H9 (cell line): ENCODE data around the gene ADGRA1. TPM values are rescaled to one million over a fixed set of nuclear protein-coding genes. Genes with fewer than 3 reads are reported as not detected.

Experiments used
- DNase-seq: peaks from one replicate; pipeline ENCODE4 v3.0.0-alpha.2; 2017
- H2AFZ ChIP-seq: one replicate; pipeline ENCODE4 v1.6.1; 2013; ENCODE audit warnings: mild to moderate bottlenecking, low read length, control low read depth, moderate library complexity
- H2AK5ac ChIP-seq: 2 replicates; pipeline ENCODE4 v1.6.1; 2013; ENCODE audit warnings: low read length, control low read depth, mixed read lengths; ENCODE audit not compliant: insufficient read length
- H2BK120ac ChIP-seq: one replicate; pipeline ENCODE4 v1.6.1; 2013; ENCODE audit warnings: low read depth, mild to moderate bottlenecking, low read length, control low read depth, inconsistent platforms; ENCODE audit not compliant: poor library complexity, severe bottlenecking
- H2BK12ac ChIP-seq: 2 replicates; pipeline ENCODE4 v1.6.1; 2013; ENCODE audit warnings: low read length, control low read depth, mixed read lengths, low read depth; ENCODE audit not compliant: insufficient read length
- H2BK15ac ChIP-seq: 2 replicates; pipeline ENCODE4 v1.6.1; 2013; ENCODE audit warnings: low read depth, low read length, control low read depth
- H2BK20ac ChIP-seq: one replicate; pipeline ENCODE4 v1.6.1; 2013; ENCODE audit warnings: low read depth, mild to moderate bottlenecking, low read length, control low read depth, inconsistent platforms; ENCODE audit not compliant: poor library complexity, severe bottlenecking
- H2BK5ac ChIP-seq: 2 replicates; pipeline ENCODE4 v1.6.1; 2013; ENCODE audit warnings: low read length, control low read depth, mixed read lengths; ENCODE audit not compliant: insufficient read length
- H3K14ac ChIP-seq: 2 replicates; pipeline ENCODE4 v1.6.1; 2013; ENCODE audit warnings: low read length, control low read depth; ENCODE audit not compliant: insufficient read depth
- H3K18ac ChIP-seq: 2 replicates; pipeline ENCODE4 v1.6.1; 2013; ENCODE audit warnings: low read depth, mild to moderate bottlenecking, mixed read lengths, low read length, control low read depth; ENCODE audit not compliant: insufficient read length
- H3K23ac ChIP-seq: 2 replicates; pipeline ENCODE4 v1.6.1; 2013; ENCODE audit warnings: low read length, control low read depth, mixed read lengths, low read depth; ENCODE audit not compliant: insufficient read length
- H3K23me2 ChIP-seq: 2 replicates; pipeline ENCODE4 v1.6.1; 2013; ENCODE audit warnings: low read depth, mild to moderate bottlenecking, mixed read lengths, low read length, control low read depth; ENCODE audit not compliant: insufficient read length, poor library complexity, severe bottlenecking
- H3K27ac ChIP-seq: 2 replicates; pipeline ENCODE4 v1.5.1; 2013; ENCODE audit warnings: low read length, control low read depth, mixed read lengths, low read depth; ENCODE audit not compliant: insufficient read length
- H3K27me3 ChIP-seq: 2 replicates; pipeline ENCODE4 v1.6.1; 2013; ENCODE audit warnings: low read length, control low read depth, inconsistent platforms; ENCODE audit not compliant: insufficient read depth
- H3K4ac ChIP-seq: 2 replicates; pipeline ENCODE4 v1.6.1; 2013; ENCODE audit warnings: low read depth, mild to moderate bottlenecking, control low read depth, inconsistent platforms, low read length, moderate library complexity
- H3K4me1 ChIP-seq: 2 replicates; pipeline ENCODE4 v1.6.1; 2013; ENCODE audit warnings: low read length, control low read depth, inconsistent platforms; ENCODE audit not compliant: insufficient read depth
- H3K4me2 ChIP-seq: 2 replicates; pipeline ENCODE4 v1.6.1; 2013; ENCODE audit warnings: low read length, control low read depth, mixed read lengths; ENCODE audit not compliant: insufficient read length, insufficient read depth
- H3K56ac ChIP-seq: 2 replicates; pipeline ENCODE4 v1.6.1; 2013; ENCODE audit warnings: low read depth, mild to moderate bottlenecking, mixed read lengths, low read length, control low read depth; ENCODE audit not compliant: insufficient read length
- H3K79me1 ChIP-seq: 2 replicates; pipeline ENCODE4 v1.6.1; 2013; ENCODE audit warnings: low read depth, mild to moderate bottlenecking, moderate library complexity, low read length, control low read depth, inconsistent platforms; ENCODE audit not compliant: insufficient read depth, poor library complexity, severe bottlenecking
- H3K79me2 ChIP-seq: 2 replicates; pipeline ENCODE4 v1.6.1; 2013; ENCODE audit warnings: low read length, control low read depth, inconsistent platforms; ENCODE audit not compliant: insufficient read depth
- H3K9ac ChIP-seq: 2 replicates; pipeline ENCODE4 v1.6.1; 2013; ENCODE audit warnings: low read length, control low read depth, mixed read lengths; ENCODE audit not compliant: insufficient read length; ENCODE audit errors: extremely low read depth
- H3K9me3 ChIP-seq: one replicate; pipeline ENCODE4 v1.6.1; 2013; ENCODE audit warnings: low read depth, low read length, inconsistent platforms; ENCODE audit not compliant: control insufficient read depth
- H3T11ph ChIP-seq: one replicate; pipeline ENCODE4 v1.6.1; 2013; ENCODE audit warnings: mild to moderate bottlenecking, low read length, control low read depth, inconsistent platforms
- H4K20me1 ChIP-seq: one replicate; pipeline ENCODE4 v1.6.1; 2013; ENCODE audit not compliant: control insufficient read depth, insufficient read length, insufficient read depth
- H4K5ac ChIP-seq: 2 replicates; pipeline ENCODE4 v1.6.1; 2013; ENCODE audit warnings: low read depth, mild to moderate bottlenecking, mixed read lengths, low read length, control low read depth; ENCODE audit not compliant: insufficient read length
- H4K8ac ChIP-seq: replicated peaks from 2 replicates; pipeline ENCODE4 v1.6.1; 2013; ENCODE audit warnings: low read length, control low read depth, mixed read lengths, low read depth; ENCODE audit not compliant: insufficient read length
- H4K91ac ChIP-seq: 2 replicates; pipeline ENCODE4 v1.6.1; 2013; ENCODE audit warnings: low read depth, mild to moderate bottlenecking, moderate library complexity, mixed read lengths, low read length, control low read depth; ENCODE audit not compliant: insufficient read length
- H3K27ac Mint-ChIP-seq, 3 experiments: 2 replicates in 2 of 3; 3 replicates in 1 of 3; pipeline ENCODE4 v1.8.0; 2020 to 2021; ENCODE audit warnings: mixed read lengths in 3 of 3, mild to moderate bottlenecking in 1 of 3, moderate library complexity in 1 of 3
- H3K27me3 Mint-ChIP-seq: 2 replicates; pipeline ENCODE4 v1.8.0; 2021; ENCODE audit warnings: low read depth, mild to moderate bottlenecking, moderate library complexity, mixed read lengths
- H3K36me3 Mint-ChIP-seq, 3 experiments: 2 replicates in 2 of 3; 3 replicates in 1 of 3; pipeline ENCODE4 v1.8.0; 2020 to 2021; ENCODE audit warnings: low read depth in 3 of 3, mixed read lengths in 3 of 3; ENCODE audit not compliant: insufficient read depth in 1 of 3
- H3K4me1 Mint-ChIP-seq, 2 experiments: 2 replicates each; pipeline ENCODE4 v1.8.0; 2020; ENCODE audit warnings: mixed read lengths in 2 of 2
- H3K4me3 Mint-ChIP-seq, 2 experiments: 2 replicates in 1 of 2; 3 replicates in 1 of 2; pipeline ENCODE4 v1.8.0; 2020 to 2021; ENCODE audit warnings: mild to moderate bottlenecking in 2 of 2, mixed read lengths in 2 of 2, moderate library complexity in 1 of 2
- H3K9me3 Mint-ChIP-seq, 2 experiments: 2 replicates in 1 of 2; 3 replicates in 1 of 2; pipeline ENCODE4 v1.8.0; 2020; ENCODE audit warnings: mild to moderate bottlenecking in 2 of 2, mixed read lengths in 2 of 2, moderate library complexity in 1 of 2
- WGBS: extraction: QIAGEN DNeasy Blood & Tissue Kit; methylation state at CpG from one replicate; pipeline ENCODE4 v1.1.7; 2013; ENCODE audit warnings: missing lambda C conversion rate, low lambda C conversion rate, mixed read lengths; ENCODE audit not compliant: insufficient read length; ENCODE audit errors: extremely low coverage; 5-methylcytosine and 5-hydroxymethylcytosine counted together
- total RNA-seq: library from RNA; stranded (reverse); gene quantifications from 2 replicates; pipeline ENCODE4 v1.2.1, GENCODE V29; 2021
- TF ChIP-seq, protein P1 (sequence below): fragments of 200-600 bp; sonication (generic); conservative IDR thresholded peaks from 3 replicates; pipeline ENCODE4 v1.8.0; 2021; ENCODE audit warnings: antibody characterized with exemption, mild to moderate bottlenecking

ADGRA1 gene
- total RNA-seq, 1 experiment from 2014 or later: 0.11 TPM

GRCh38 chr10:133044401-133044811, 43.3 kb upstream of the ADGRA1 start:
- H2BK5ac ChIP-seq: no peak overlapping the region
- peak overlapping the region; percentile 24; the same call in 1 of the 2 replicates for H3K14ac ChIP-seq
- no peaks in the 10 kb centered on the region for H3K23me2 ChIP-seq
- no peak overlapping the region for H3K18ac ChIP-seq
- no peak overlapping the region for H4K91ac ChIP-seq
- no peak overlapping the region for H4K8ac ChIP-seq
- no peak overlapping the region for H3K23ac ChIP-seq
- H4K5ac ChIP-seq: no peak overlapping the region
- no peaks in the 10 kb centered on the region for H3K9me3 ChIP-seq
- Mint-ChIP-seq H3K9me3 (no peaks in the 10 kb centered on the region), H3K36me3 (no peaks in the 10 kb centered on the region), H3K27me3 (no peaks in the 10 kb centered on the region; the same call in 1 of the 2 replicates), H3K27ac (peak overlapping the region in 1 of 3 experiments; percentile 67; a peak in 1 of 7 replicates), H3K4me1 (peaks cover 0 to 3% of the 10 kb centered on the region in 2 experiments; a peak in 2 of 4 replicates), H3K4me3 (no peak overlapping the region)
- no peak overlapping the region for H2BK20ac ChIP-seq
- H3K4me2 ChIP-seq: no peak overlapping the region
- H3K9ac ChIP-seq: no peak overlapping the region
- no peak overlapping the region for H2BK120ac ChIP-seq
- H3K79me1 ChIP-seq: no peaks in the 10 kb centered on the region
- no peaks in the 10 kb centered on the region for H3K4me1 ChIP-seq
- H2AFZ ChIP-seq: no peak overlapping the region
- TF ChIP-seq, protein P1, sequence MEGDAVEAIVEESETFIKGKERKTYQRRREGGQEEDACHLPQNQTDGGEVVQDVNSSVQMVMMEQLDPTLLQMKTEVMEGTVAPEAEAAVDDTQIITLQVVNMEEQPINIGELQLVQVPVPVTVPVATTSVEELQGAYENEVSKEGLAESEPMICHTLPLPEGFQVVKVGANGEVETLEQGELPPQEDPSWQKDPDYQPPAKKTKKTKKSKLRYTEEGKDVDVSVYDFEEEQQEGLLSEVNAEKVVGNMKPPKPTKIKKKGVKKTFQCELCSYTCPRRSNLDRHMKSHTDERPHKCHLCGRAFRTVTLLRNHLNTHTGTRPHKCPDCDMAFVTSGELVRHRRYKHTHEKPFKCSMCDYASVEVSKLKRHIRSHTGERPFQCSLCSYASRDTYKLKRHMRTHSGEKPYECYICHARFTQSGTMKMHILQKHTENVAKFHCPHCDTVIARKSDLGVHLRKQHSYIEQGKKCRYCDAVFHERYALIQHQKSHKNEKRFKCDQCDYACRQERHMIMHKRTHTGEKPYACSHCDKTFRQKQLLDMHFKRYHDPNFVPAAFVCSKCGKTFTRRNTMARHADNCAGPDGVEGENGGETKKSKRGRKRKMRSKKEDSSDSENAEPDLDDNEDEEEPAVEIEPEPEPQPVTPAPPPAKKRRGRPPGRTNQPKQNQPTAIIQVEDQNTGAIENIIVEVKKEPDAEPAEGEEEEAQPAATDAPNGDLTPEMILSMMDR: no peak
- H2BK15ac ChIP-seq: no peak overlapping the region
- H4K20me1 ChIP-seq: no peaks in the 10 kb centered on the region
- no CpG with 5 or more reads among the region's 19 CpGs for WGBS
- H3K56ac ChIP-seq: no peak overlapping the region
- no peak overlapping the region for H2AK5ac ChIP-seq
- DNase-seq: no peak
- no peak overlapping the region for H3T11ph ChIP-seq
- no peaks in the 10 kb centered on the region for H3K27me3 ChIP-seq
- H3K4ac ChIP-seq: no peak overlapping the region
- no peaks in the 10 kb centered on the region for H3K79me2 ChIP-seq
- H3K27ac ChIP-seq: no peak overlapping the region
- H2BK12ac ChIP-seq: no peak overlapping the region
